ENCODE data around the gene ZNF222. TPM values are rescaled to one million over a fixed set of nuclear protein-coding genes. Genes with fewer than 3 reads are reported as not detected.

Gene ZNF222
- total RNA-seq, 4 donors from 2014 or later: 0.56 to 1.6 (median 1.1) TPM

DNA sequence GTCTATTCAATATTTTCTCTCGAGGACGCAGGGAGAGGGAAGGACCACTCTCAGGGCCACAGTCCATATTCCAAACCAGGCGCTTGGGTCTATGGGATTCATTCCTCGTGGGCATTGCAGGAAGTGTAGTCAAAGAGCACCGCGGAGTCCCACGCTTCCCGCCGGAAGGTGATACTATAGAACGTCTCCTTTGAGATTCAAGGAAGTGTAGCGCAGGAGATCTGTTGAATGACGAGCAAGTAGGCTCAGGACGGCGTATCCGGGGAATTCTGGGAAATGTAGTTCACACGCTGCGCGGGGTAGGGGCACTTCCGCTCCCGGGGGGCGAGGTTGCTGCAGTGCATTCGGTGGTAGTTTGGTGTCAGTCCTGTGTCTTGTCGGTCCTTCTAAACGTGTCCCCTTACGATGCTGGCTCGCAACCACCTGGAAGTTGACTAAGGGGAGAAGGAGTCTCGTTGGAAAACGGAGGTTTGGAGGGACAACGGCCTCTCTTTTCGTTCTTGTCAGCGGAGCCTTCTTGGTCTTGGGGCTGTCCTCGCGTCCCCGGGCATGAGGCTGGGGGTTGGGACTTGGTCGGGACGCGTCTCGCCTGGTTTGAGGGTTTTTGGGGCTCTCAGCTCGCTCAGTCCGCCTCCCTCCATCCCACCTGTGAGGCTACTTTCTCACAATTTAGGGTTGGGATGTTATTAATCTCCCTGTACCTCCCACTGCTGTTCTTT is 46.8 kb downstream of the ZNF222 start, which contains the start of gene ZNF284:
Gene ZNF284, plus strand, starts transcription at position 336 of the 719 bp plus-strand sequence. CDS start 4,231 bp downstream, outside the sequence.
- intact Hi-C loops (cut with DNase I; ENCODE audit: low total_unique reads): loop anchor here (1.0 to 5.0 kb wide), 9 partner anchors 20 to 232 kb away; partner anchors contain the start of genes ZNF155, ZNF223, ZNF224 and ZNF225

DNA sequence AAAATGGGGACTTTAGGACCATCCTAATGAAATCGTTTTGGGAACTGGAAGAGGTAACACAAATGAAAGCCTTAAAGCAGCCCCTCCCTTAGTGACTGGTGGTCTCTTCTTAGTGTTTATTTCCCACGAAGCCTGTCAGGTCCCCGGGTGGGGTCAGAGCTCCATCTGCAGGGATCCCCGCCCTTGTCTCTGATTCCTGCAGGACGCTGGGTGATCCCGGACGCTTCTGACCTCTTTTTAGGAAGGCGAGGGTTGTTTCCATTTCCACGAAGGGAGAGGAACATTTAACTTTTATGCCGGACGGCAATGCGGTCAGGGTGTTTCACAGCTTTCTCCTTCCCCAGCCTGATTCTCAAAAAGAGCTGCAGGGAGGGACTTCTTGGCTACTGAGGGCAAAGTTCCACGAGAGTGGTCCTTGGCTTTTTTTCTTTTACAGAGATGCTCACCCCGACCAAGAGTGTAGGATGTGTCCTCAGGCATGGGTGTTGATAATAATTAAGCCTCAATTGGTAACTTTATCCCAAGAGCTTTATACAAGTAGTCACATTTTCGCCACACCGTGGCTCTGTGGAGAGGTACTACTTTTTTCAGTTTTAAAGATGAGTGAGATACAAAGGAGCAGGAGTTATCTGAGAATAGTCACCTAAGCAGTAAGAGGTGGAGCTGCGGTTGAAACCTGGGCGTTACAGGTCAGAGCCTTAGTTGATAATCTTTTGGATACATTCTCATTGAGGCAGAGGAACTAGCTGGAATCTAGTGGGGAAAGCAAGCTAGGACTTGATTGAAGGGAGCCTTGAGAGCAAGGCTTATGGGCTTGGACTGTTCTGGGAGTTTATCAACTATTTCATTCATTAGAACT is 47.6 kb downstream of the ZNF222 start:
- no peak for TF ChIP-seq POLR2A (IDR thresholded peaks at IDR 0.05)
- TF ChIP-seq CTCF (IDR thresholded peaks at IDR 0.05 in 4 of 5, conservative IDR thresholded peaks at IDR 0.05 in 1 of 5): no peak
- Histone ChIP-seq H3K4me1 (peaks cover 10 to 13% of the 10 kb centered on the region in 2 donors), H3K27ac (peak overlapping the region; percentile 56 to 79 (median 59)), H3K4me3 (peak overlapping the region; percentile 60 to 83 (median 77)), H3K9me3 (peaks cover 0 to 11% (median 0%) of the 10 kb centered on the region in 3 donors), H3K27me3 (no peaks in the 10 kb centered on the region), H3K36me3 (peaks cover 0 to 25% of the 10 kb centered on the region in 2 donors)
- ATAC-seq: no peak
- intact Hi-C loops (cut with DNase I; ENCODE audit: low total_unique reads) (loop anchor here (1.0 to 5.0 kb wide), 7 partner anchors 20 to 140 kb away; partner anchors contain the start of genes ZNF155, ZNF223, ZNF225 and ZNF226), in situ Hi-C loops (cut with MboI; ENCODE audit: low sequenced_read_pairs in 4 of 4) (no loop called here)
- no peak for DNase-seq

More for the DNA sequence above, 46.8 kb downstream of the ZNF222 start, which contains the start of gene ZNF284:
- DNase-seq: peak; percentile 82 to 87
- Histone ChIP-seq H3K4me3 (peak within 1 kb of the TSS; percentile 60 to 83 (median 77)), H3K27ac (peak within 1 kb of the TSS; percentile 56 to 79 (median 59)), H3K36me3 (peaks cover under 1 to 25% of the 10 kb centered on the region in 2 donors), H3K27me3 (no peaks in the 10 kb centered on the region), H3K9me3 (peaks cover 4 to 12% (median 4%) of the 10 kb centered on the region in 3 donors), H3K4me1 (peaks cover 10 to 13% of the 10 kb centered on the region in 2 donors)
- in situ Hi-C loops (cut with MboI; ENCODE audit: low sequenced_read_pairs in 4 of 4): no loop called here
- peak; percentile 100 for ATAC-seq
- TF ChIP-seq POLR2A (IDR thresholded peaks at IDR 0.05) (peak in 1 of 2 donors; percentile 20), CTCF (IDR thresholded peaks at IDR 0.05 in 4 of 5, conservative IDR thresholded peaks at IDR 0.05 in 1 of 5) (no peak)

GRCh38 chr19:44076325-44076724 is 51.1 kb downstream of the ZNF222 start:
- Histone ChIP-seq H3K4me3 (no peak overlapping the region), H3K27ac (no peak overlapping the region), H3K27me3 (no peaks in the 10 kb centered on the region), H3K36me3 (peaks cover 0 to 50% of the 10 kb centered on the region in 2 donors), H3K9me3 (peaks cover 0 to 5% (median 0%) of the 10 kb centered on the region in 3 donors), H3K4me1 (peaks cover 10 to 12% of the 10 kb centered on the region in 2 donors)
- in situ Hi-C loops (cut with MboI; ENCODE audit: low sequenced_read_pairs in 4 of 4): no loop called here
- DNase-seq (no peak), ATAC-seq (no peak)
- TF ChIP-seq POLR2A (IDR thresholded peaks at IDR 0.05) (no peak), CTCF (IDR thresholded peaks at IDR 0.05 in 4 of 5, conservative IDR thresholded peaks at IDR 0.05 in 1 of 5) (no peak)
- intact Hi-C loops (cut with DNase I; ENCODE audit: low total_unique reads): loop anchor here (1.0 kb wide), 1 partner anchor 17 kb away; no protein-coding TSS in a partner anchor

Other genes starting within 250 kb of the ZNF222 start
- gene KCNN4, start 244.4 kb upstream of the ZNF222 start, total RNA-seq: 1 to 10 TPM in 3 of 4 donors, not detected in 1; 1.1 to 4.1 (median 1.7) TPM
- gene LYPD5, start 222.9 kb upstream of the ZNF222 start, total RNA-seq: 1 to 10 TPM in 1 of 4 donors, under 1 TPM in 1, not detected in 2; 0.35 to 1.4 TPM
- gene ZNF283, start 198.1 kb upstream of the ZNF222 start, total RNA-seq: 1 to 10 TPM; 1.4 to 7.3 (median 2.1) TPM
- under 1 TPM; 0.29 to 0.87 (median 0.49) TPM for gene ZNF404, start 141.4 kb upstream of the ZNF222 start, total RNA-seq
- gene ZNF45, start 90.1 kb upstream of the ZNF222 start, total RNA-seq: 1 to 10 TPM; 2.8 to 7.7 (median 4.0) TPM
- 10 to 100 TPM in 1 of 4 donors, 1 to 10 TPM in 1, under 1 TPM in 2; 0.76 to 15.3 (median 0.96) TPM for gene ZNF221, start 74.2 kb upstream of the ZNF222 start, total RNA-seq
- 1 to 10 TPM in 3 of 4 donors, under 1 TPM in 1; 0.97 to 2.0 (median 1.6) TPM for gene ZNF155, start 41.2 kb upstream of the ZNF222 start, total RNA-seq
- gene ZNF230, start 22.4 kb upstream of the ZNF222 start, total RNA-seq: 1 to 10 TPM in 2 of 4 donors, under 1 TPM in 1, not detected in 1; 0.78 to 4.5 (median 4.5) TPM
- 1 to 10 TPM in 1 of 4 donors, under 1 TPM in 2, not detected in 1; 0.56 to 3.0 (median 0.91) TPM for gene ZNF223, start 26.7 kb downstream of the ZNF222 start, total RNA-seq
- gene ZNF284, start 46.8 kb downstream of the ZNF222 start, total RNA-seq: 1 to 10 TPM in 1 of 4 donors, under 1 TPM in 3; 0.38 to 1.3 (median 0.63) TPM
- gene ZNF224, start 69.0 kb downstream of the ZNF222 start, total RNA-seq: 10 to 100 TPM in 1 of 4 donors, 1 to 10 TPM in 3; 4.9 to 14.1 (median 6.9) TPM
- 1 to 10 TPM in 3 of 4 donors, under 1 TPM in 1; 0.75 to 1.4 (median 1.1) TPM for gene ZNF225, start 88.0 kb downstream of the ZNF222 start, total RNA-seq
- gene ZNF234, start 116.2 kb downstream of the ZNF222 start, total RNA-seq: 1 to 10 TPM; 2.2 to 3.5 (median 2.9) TPM
- 1 to 10 TPM; 3.2 to 6.9 (median 3.8) TPM for gene ZNF226, start 139.7 kb downstream of the ZNF222 start, total RNA-seq
- 10 to 100 TPM in 1 of 4 donors, 1 to 10 TPM in 3; 6.8 to 17.7 (median 8.3) TPM for gene ZNF227, start 187.2 kb downstream of the ZNF222 start, total RNA-seq
- gene ZNF233, start 234.5 kb downstream of the ZNF222 start, total RNA-seq: 1 to 10 TPM in 3 of 4 donors, under 1 TPM in 1; 0.93 to 3.5 (median 1.5) TPM

Data from gastrocnemius medialis (tissue), 4 donors.